OCI-LY7 (cell line): ENCODE data around the gene PDHX.

Experiments
- CTCF ChIP-seq: fragments of 200-600 bp; sonication (generic); conservative IDR thresholded peaks from 2 replicates; pipeline ENCODE4 v1.5.1; 2014; ENCODE audit warnings: mild to moderate bottlenecking, antibody characterized with exemption, low read length, moderate library complexity, mixed read lengths
- EZH2phosphoT487 ChIP-seq: fragments of 200-600 bp; sonication (generic); IDR thresholded peaks from 2 replicates; pipeline ENCODE4 v1.6.1; 2018; ENCODE audit warnings: low read depth, borderline replicate concordance, mild to moderate bottlenecking, mixed run types, antibody characterized with exemption, low read length, moderate library complexity, mixed read lengths

GRCh38 chr11:35011944-35012343 is 95.5 kb downstream of the PDHX start:
- TF ChIP-seq CTCF = no peak
- no peak for TF ChIP-seq EZH2phosphoT487
